ENCODE measurements around the gene MEOX1. TPM values are rescaled to one million over a fixed set of nuclear protein-coding genes. Genes with fewer than 3 reads are reported as not detected.

MEOX1 gene
- 9.0 TPM for total RNA-seq
- 2.1 TPM for polyA plus RNA-seq
- long read RNA-seq, donor 1, partial matches to known transcripts: 0 of 1 reads
- long read RNA-seq, donor 1, other reads (novel, unspliced or antisense): 0 of 1 reads
- long read RNA-seq, donor 2: 0 reads
- long read RNA-seq, donor 3, partial matches to known transcripts: 0 of 6 reads
- long read RNA-seq, donor 3, other reads (novel, unspliced or antisense): 0 of 6 reads
- long read RNA-seq, donor 4, partial matches to known transcripts: 0 of 2 reads
- long read RNA-seq, donor 4, other reads (novel, unspliced or antisense): 0 of 2 reads
- long read RNA-seq, donor 5, transcript MEOX1-201 (3 exons, 2,707 nt): major isoform, 6 of 6 reads
- long read RNA-seq, donor 5, partial matches to known transcripts: 0 of 6 reads
- long read RNA-seq, donor 5, other reads (novel, unspliced or antisense): 0 of 6 reads
- long read RNA-seq, donor 6, partial matches to known transcripts: 0 of 8 reads
- long read RNA-seq, donor 6, other reads (novel, unspliced or antisense): 0 of 8 reads
- long read RNA-seq, donor 7, partial matches to known transcripts: 0 of 4 reads
- long read RNA-seq, donor 7, other reads (novel, unspliced or antisense): 0 of 4 reads
- long read RNA-seq, donor 8, partial matches to known transcripts: 0 of 1 reads
- long read RNA-seq, donor 8, other reads (novel, unspliced or antisense): 0 of 1 reads
- long read RNA-seq, donor 9, partial matches to known transcripts: 0 of 3 reads
- long read RNA-seq, donor 9, other reads (novel, unspliced or antisense): 0 of 3 reads
- long read RNA-seq, donor 10, partial matches to known transcripts: 0 of 4 reads
- long read RNA-seq, donor 10, other reads (novel, unspliced or antisense): 0 of 4 reads

DNA sequence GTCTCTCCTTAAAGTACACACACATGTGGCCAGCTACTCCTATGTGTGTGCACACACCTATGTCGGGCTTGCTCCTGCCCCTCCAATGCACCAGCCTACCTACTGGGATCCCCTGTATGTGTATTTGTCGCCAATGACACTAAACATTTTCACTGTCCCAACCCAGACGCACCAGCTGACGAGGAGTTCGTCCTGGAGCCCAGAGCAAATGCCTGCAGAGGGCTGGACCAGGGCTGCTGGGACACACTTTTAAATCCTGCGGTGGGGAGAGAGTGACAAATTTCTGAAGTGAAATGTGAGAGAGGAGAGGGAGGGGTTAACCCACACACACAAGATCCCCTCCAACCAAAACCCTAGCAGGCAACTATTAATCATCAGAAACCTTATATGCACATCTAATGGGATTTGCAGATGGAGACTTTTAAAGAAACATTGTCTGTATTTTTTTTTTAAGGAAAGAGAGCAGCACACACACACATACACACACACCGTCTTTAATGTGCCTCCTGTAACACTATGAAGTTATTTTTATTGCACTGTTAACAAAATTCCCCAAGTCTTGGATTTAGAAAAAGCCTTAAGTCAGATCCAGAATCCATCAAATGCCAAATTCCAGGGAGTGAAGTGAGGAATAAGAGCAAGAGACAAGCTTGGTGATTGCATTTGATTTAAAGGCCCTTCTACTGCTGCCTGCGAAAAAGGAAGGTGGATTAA is at the start of gene MEOX1:
TSS of gene MEOX1 (minus strand) at position 224 of the 714 bp plus-strand sequence. CDS start 388 bp downstream, outside the sequence.
- H3K27ac ChIP-seq (ENCODE audit: low read depth in 1 of 2, low read length in 1 of 2): peak within 1 kb of the TSS in 1 of 2 donors; percentile 52
- no peaks in the 10 kb centered on the region for H3K36me3 ChIP-seq (ENCODE audit: control insufficient read depth in 2 of 2, insufficient read depth in 2 of 2, low read length in 1 of 2)
- no peak for DNase-seq (ENCODE audit: low read depth in 6 of 9, low spot score in 9 of 9)
- H3K27me3 ChIP-seq (ENCODE audit: control insufficient read depth in 2 of 2, insufficient read depth in 1 of 2, low read length in 1 of 2): peaks cover 0 to 17% of the 10 kb centered on the region in 2 donors
- H3K4me1 ChIP-seq (ENCODE audit: control insufficient read depth in 2 of 2, insufficient read depth in 2 of 2, low read length in 2 of 2): peaks cover 0 to 33% of the 10 kb centered on the region in 2 donors
- peak within 1 kb of the TSS in 1 of 2 donors; percentile 8 for H3K4me3 ChIP-seq (ENCODE audit: low read length in 2 of 2)
- 83% methylated on average over 8 of the region's 8 CpGs for WGBS
- H3K9me3 ChIP-seq (ENCODE audit: control insufficient read depth in 2 of 2, insufficient read depth in 1 of 2, low read length in 1 of 2): no peaks in the 10 kb centered on the region

DNA sequence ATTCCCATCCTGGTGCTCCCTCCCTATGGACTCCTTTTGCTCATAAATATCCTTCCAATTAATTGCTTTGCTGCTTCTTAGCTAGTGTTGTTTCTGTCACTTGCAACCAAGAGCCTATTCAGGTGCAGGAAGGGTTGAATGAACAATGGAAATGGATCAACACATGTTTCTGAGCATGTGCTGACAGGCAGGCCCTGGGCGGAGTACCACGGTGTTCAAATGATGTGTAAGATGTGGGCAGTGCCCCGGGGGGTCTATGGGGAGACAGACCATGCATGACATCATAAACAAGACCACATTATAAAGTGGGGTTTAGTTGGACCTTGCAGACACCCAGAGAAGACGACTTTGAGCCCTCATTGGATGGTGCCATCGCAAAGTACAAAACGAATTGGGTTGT is 48.4 kb upstream of the MEOX1 start:
- no peak overlapping the region for H3K4me3 ChIP-seq (ENCODE audit: low read length in 2 of 2)
- WGBS: 95% methylated on average over 6 of the region's 6 CpGs
- H3K9me3 ChIP-seq (ENCODE audit: control insufficient read depth in 2 of 2, insufficient read depth in 1 of 2, low read length in 1 of 2): no peaks in the 10 kb centered on the region
- H3K27ac ChIP-seq (ENCODE audit: low read depth in 1 of 2, low read length in 1 of 2): no peak overlapping the region
- H3K27me3 ChIP-seq (ENCODE audit: control insufficient read depth in 2 of 2, insufficient read depth in 1 of 2, low read length in 1 of 2): peaks cover 35 to 48% of the 10 kb centered on the region in 2 donors
- H3K4me1 ChIP-seq (ENCODE audit: control insufficient read depth in 2 of 2, insufficient read depth in 2 of 2, low read length in 2 of 2): no peaks in the 10 kb centered on the region
- no peaks in the 10 kb centered on the region for H3K36me3 ChIP-seq (ENCODE audit: control insufficient read depth in 2 of 2, insufficient read depth in 2 of 2, low read length in 1 of 2)
- no peak for DNase-seq (ENCODE audit: low read depth in 6 of 9, low spot score in 9 of 9)

DNA sequence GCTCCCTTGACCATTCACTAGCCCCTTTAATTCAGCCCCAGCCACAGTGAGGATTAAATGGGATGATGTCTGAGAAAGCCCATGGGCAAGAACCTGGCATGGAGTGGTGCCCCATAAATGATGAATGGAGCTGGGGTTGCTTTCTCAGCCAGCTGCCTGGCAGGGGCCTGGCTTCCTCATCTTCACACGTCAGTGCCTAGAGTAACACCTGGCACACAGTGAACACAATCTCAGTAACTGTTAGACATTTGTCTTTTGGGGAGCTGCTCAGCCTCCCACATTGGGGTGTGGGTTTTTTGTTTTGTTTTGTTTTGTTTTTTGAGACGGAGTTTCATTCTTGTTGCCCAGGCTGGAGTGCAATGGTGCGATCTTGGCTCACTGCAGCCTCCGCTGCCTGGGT is 47.5 kb upstream of the MEOX1 start:
- 89% methylated on average over 4 of the region's 4 CpGs for WGBS
- Histone ChIP-seq H3K36me3 (ENCODE audit: control insufficient read depth in 2 of 2, insufficient read depth in 2 of 2, low read length in 1 of 2) (no peaks in the 10 kb centered on the region), H3K4me3 (ENCODE audit: low read length in 2 of 2) (no peak overlapping the region), H3K27me3 (ENCODE audit: control insufficient read depth in 2 of 2, insufficient read depth in 1 of 2, low read length in 1 of 2) (peaks cover 28 to 39% of the 10 kb centered on the region in 2 donors), H3K27ac (ENCODE audit: low read depth in 1 of 2, low read length in 1 of 2) (no peak overlapping the region), H3K9me3 (ENCODE audit: control insufficient read depth in 2 of 2, insufficient read depth in 1 of 2, low read length in 1 of 2) (no peaks in the 10 kb centered on the region), H3K4me1 (ENCODE audit: control insufficient read depth in 2 of 2, insufficient read depth in 2 of 2, low read length in 2 of 2) (no peaks in the 10 kb centered on the region)
- no peak for DNase-seq (ENCODE audit: low read depth in 6 of 9, low spot score in 9 of 9)

- WGBS: 90% methylated on average over 5 of the region's 5 CpGs
- no peak for DNase-seq (ENCODE audit: low read depth in 6 of 9, low spot score in 9 of 9)
- Histone ChIP-seq H3K27me3 (ENCODE audit: control insufficient read depth in 2 of 2, insufficient read depth in 1 of 2, low read length in 1 of 2) (peaks cover 8 to 19% of the 10 kb centered on the region in 2 donors), H3K27ac (ENCODE audit: low read depth in 1 of 2, low read length in 1 of 2) (no peak overlapping the region), H3K36me3 (ENCODE audit: control insufficient read depth in 2 of 2, insufficient read depth in 2 of 2, low read length in 1 of 2) (no peaks in the 10 kb centered on the region), H3K9me3 (ENCODE audit: control insufficient read depth in 2 of 2, insufficient read depth in 1 of 2, low read length in 1 of 2) (no peaks in the 10 kb centered on the region), H3K4me3 (ENCODE audit: low read length in 2 of 2) (no peak overlapping the region), H3K4me1 (ENCODE audit: control insufficient read depth in 2 of 2, insufficient read depth in 2 of 2, low read length in 2 of 2) (no peaks in the 10 kb centered on the region)
Observed at GRCh38 chr17:43707184-43707583, 45.5 kb upstream of the MEOX1 start.

- H3K4me1 ChIP-seq (ENCODE audit: control insufficient read depth in 2 of 2, insufficient read depth in 2 of 2, low read length in 2 of 2): no peaks in the 10 kb centered on the region
Observed at GRCh38 chr17:43706235-43706634, 44.5 kb upstream of the MEOX1 start.

DNA sequence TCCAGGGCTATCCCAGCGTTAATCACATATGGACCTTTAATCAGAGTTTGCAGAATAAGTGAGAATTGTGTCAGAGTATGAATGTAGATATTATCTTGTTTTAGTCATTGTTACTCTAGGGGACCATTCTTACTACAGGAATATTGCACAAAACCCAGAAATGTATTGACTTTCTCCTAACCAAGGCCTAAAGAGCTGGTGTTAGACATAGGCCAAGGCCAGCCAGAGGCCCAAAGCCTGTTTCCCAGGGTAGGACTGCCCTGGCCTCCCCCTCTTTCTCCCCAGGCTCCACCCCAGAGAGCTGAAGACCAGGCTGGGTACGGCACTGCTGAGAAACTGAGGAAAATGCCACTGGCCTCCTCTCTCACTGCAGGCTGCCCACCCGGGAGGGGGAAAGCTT is 41.9 kb upstream of the MEOX1 start:
- Histone ChIP-seq H3K9me3 (ENCODE audit: control insufficient read depth in 2 of 2, insufficient read depth in 1 of 2, low read length in 1 of 2) (no peaks in the 10 kb centered on the region), H3K4me1 (ENCODE audit: control insufficient read depth in 2 of 2, insufficient read depth in 2 of 2, low read length in 2 of 2) (no peaks in the 10 kb centered on the region), H3K27ac (ENCODE audit: low read depth in 1 of 2, low read length in 1 of 2) (no peak overlapping the region), H3K27me3 (ENCODE audit: control insufficient read depth in 2 of 2, insufficient read depth in 1 of 2, low read length in 1 of 2) (peaks cover 3 to 22% of the 10 kb centered on the region in 2 donors), H3K36me3 (ENCODE audit: control insufficient read depth in 2 of 2, insufficient read depth in 2 of 2, low read length in 1 of 2) (no peaks in the 10 kb centered on the region), H3K4me3 (ENCODE audit: low read length in 2 of 2) (no peak overlapping the region)
- DNase-seq (ENCODE audit: low read depth in 6 of 9, low spot score in 9 of 9): no peak
- WGBS: 98% methylated on average over 3 of the region's 3 CpGs

More at GRCh38 chr17:43706235-43706634, 44.5 kb upstream of the MEOX1 start:
- H3K27me3 ChIP-seq (ENCODE audit: control insufficient read depth in 2 of 2, insufficient read depth in 1 of 2, low read length in 1 of 2): peaks cover 6 to 14% of the 10 kb centered on the region in 2 donors
- H3K27ac ChIP-seq (ENCODE audit: low read depth in 1 of 2, low read length in 1 of 2): no peak overlapping the region
- WGBS: 91% methylated on average over 5 of the region's 5 CpGs
- H3K36me3 ChIP-seq (ENCODE audit: control insufficient read depth in 2 of 2, insufficient read depth in 2 of 2, low read length in 1 of 2): no peaks in the 10 kb centered on the region
- DNase-seq (ENCODE audit: low read depth in 6 of 9, low spot score in 9 of 9): no peak
- no peak overlapping the region for H3K4me3 ChIP-seq (ENCODE audit: low read length in 2 of 2)
- H3K9me3 ChIP-seq (ENCODE audit: control insufficient read depth in 2 of 2, insufficient read depth in 1 of 2, low read length in 1 of 2): no peaks in the 10 kb centered on the region

DNA sequence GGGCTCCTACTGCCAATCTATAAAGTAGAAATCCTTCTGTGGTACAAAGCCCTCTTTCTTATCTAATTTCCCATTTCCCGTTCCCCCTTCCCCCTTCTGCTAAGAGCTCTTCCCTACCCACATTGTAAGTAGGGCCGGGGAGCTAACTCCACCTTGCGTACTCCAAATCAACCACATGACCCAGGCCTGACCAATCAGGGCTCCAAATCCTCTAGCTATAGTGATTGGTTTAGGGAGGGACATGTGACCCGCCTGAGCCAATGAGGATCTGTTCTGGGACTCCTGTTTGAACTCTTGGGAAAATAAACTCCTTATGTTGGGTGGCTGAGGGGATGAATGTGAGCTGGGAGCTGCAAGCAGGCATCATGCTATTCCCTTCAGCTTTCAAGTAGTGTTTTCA is 40.9 kb upstream of the MEOX1 start:
- Histone ChIP-seq H3K36me3 (ENCODE audit: control insufficient read depth in 2 of 2, insufficient read depth in 2 of 2, low read length in 1 of 2) (no peaks in the 10 kb centered on the region), H3K9me3 (ENCODE audit: control insufficient read depth in 2 of 2, insufficient read depth in 1 of 2, low read length in 1 of 2) (no peaks in the 10 kb centered on the region), H3K27ac (ENCODE audit: low read depth in 1 of 2, low read length in 1 of 2) (no peak overlapping the region), H3K4me3 (ENCODE audit: low read length in 2 of 2) (no peak overlapping the region), H3K4me1 (ENCODE audit: control insufficient read depth in 2 of 2, insufficient read depth in 2 of 2, low read length in 2 of 2) (no peaks in the 10 kb centered on the region), H3K27me3 (ENCODE audit: control insufficient read depth in 2 of 2, insufficient read depth in 1 of 2, low read length in 1 of 2) (peaks cover 3 to 22% of the 10 kb centered on the region in 2 donors)
- DNase-seq (ENCODE audit: low read depth in 6 of 9, low spot score in 9 of 9): no peak
- 86% methylated on average over 4 of the region's 4 CpGs for WGBS

- no peak overlapping the region for H3K27ac ChIP-seq (ENCODE audit: low read depth in 1 of 2, low read length in 1 of 2)
Observed at GRCh38 chr17:43701318-43701743, 39.6 kb upstream of the MEOX1 start.

More at GRCh38 chr17:43701318-43701743, 39.6 kb upstream of the MEOX1 start:
- peaks cover 3 to 18% of the 10 kb centered on the region in 2 donors for H3K27me3 ChIP-seq (ENCODE audit: control insufficient read depth in 2 of 2, insufficient read depth in 1 of 2, low read length in 1 of 2)
- WGBS: 8% methylated on average over 16 of the region's 16 CpGs
- no peak overlapping the region for H3K4me3 ChIP-seq (ENCODE audit: low read length in 2 of 2)
- no peaks in the 10 kb centered on the region for H3K9me3 ChIP-seq (ENCODE audit: control insufficient read depth in 2 of 2, insufficient read depth in 1 of 2, low read length in 1 of 2)
- no peaks in the 10 kb centered on the region for H3K4me1 ChIP-seq (ENCODE audit: control insufficient read depth in 2 of 2, insufficient read depth in 2 of 2, low read length in 2 of 2)
- DNase-seq (ENCODE audit: low read depth in 6 of 9, low spot score in 9 of 9): no peak
- no peaks in the 10 kb centered on the region for H3K36me3 ChIP-seq (ENCODE audit: control insufficient read depth in 2 of 2, insufficient read depth in 2 of 2, low read length in 1 of 2)

Measured in thymus (tissue), 14 donors.